GM19351 (cell line): ENCODE measurements around the gene ADARB1.

Source experiments
- ATAC-seq: cut with Tn5 transposase; IDR thresholded peaks from one replicate; pipeline ENCODE4 v1.9.1; 2021; ENCODE audit warnings: mild to moderate bottlenecking, moderate library complexity; ENCODE audit not compliant: unreplicated experiment

ADARB1 gene

DNA sequence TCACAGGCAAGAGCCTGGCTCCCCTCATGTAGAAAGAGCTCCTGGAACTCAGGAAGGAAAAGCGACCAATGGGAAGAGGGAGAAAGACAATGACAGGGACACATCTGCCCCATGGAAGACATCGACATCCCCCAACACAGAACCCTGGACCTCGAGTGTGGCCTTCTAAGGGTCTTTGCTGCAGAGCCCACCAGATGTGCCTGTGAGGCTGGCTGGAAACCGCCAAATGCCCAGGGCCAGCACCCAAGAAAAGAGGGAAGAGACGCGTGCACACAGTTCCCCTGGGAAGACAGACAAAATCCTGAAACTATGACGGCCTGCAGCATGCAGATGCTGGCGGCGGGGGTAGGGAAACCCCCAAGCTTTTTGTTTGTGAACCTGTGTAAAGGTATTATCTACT lies 36.4 kb upstream of the ADARB1 start:
- ATAC-seq: no peak

- ATAC-seq: no peak
Observed at GRCh38 chr21:45039317-45040156, 34.8 kb upstream of the ADARB1 start.

GRCh38 chr21:45040157-45040711 lies 34.1 kb upstream of the ADARB1 start:
- ATAC-seq: no peak

GRCh38 chr21:45040739-45041138 lies 33.6 kb upstream of the ADARB1 start:
- ATAC-seq: no peak

- no peak for ATAC-seq
Observed at GRCh38 chr21:45041351-45041805, 33.0 kb upstream of the ADARB1 start.

DNA sequence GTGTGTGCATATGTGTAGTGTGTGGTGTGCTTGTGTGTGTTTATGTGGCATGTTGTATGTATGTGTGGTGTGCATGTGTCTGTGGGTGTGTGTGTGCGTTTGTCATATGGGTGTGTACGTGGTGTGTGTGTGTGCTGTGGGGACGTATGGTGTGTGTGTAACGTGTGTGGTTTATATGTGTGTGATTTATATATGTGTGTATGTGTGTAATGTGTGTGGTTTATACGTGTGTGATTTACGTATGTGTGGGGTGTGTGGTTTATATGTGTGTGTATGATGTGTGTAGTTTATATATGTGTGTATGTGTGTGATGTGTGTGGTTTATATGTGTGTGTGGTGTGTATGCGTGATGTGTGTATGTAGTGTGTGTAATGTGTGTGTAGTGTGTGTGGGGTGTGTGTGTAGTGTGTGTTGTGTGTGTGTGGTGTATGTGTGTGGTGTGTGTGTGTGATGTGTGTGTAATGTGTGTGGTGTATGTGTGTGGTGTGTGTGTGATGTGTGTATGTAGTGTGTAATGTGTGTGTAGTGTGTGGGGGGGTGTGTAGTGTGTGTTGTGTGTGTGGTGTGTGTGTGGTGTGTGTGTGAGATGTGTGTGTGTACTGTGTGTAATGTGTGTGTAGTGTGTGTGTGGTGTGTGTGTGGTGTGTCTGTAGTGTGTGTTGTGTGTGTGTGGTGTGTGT lies 32.3 kb upstream of the ADARB1 start:
- ATAC-seq: no peak

DNA sequence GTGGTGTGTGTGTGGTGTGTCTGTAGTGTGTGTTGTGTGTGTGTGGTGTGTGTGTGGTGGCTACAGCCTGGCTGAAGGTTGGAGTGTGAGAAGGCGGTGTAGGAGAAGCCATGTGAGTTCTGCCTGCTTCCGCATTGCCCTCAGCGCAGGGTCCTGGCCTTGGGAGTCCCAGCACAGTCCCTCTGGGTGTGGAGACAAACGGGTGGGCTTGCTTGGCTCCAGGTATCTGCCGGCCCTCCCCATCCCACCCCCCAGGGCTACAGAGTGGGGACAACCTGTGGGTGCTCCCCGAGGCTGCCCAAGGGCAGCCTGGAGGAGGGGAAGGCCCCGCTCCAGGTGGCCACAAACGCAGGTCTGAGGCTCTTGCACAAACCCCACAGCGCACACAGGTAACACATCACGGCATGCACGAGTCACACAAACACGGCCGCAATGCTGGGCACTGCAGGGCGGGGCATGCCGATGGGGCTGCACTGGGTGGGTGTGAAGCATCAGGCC lies 31.7 kb upstream of the ADARB1 start:
- ATAC-seq: no peak

GRCh38 chr21:45043541-45044020 lies 30.8 kb upstream of the ADARB1 start:
- ATAC-seq: no peak

GRCh38 chr21:45045481-45045880 lies 28.9 kb upstream of the ADARB1 start:
- no peak for ATAC-seq

DNA sequence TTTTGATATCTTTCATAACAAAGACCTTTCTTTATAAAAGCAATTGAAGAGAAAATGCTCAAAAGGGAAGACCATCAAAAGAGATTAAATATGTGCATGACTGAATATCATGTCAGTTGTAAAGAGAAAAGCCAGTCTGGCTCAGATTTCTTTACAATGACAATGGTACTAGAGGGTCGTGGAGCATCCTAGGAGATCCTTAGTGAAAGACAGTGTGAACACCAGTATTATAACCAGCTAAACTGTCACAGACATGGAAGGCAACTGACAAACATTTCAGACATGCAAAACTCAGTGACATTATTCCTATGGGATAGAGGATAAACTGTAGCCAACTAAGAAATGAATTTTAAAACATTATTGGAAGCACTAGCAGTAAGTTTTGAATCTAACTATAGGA lies 27.1 kb upstream of the ADARB1 start:
- ATAC-seq: no peak

GRCh38 chr21:45048026-45048698 lies 26.2 kb upstream of the ADARB1 start:
- ATAC-seq: no peak

DNA sequence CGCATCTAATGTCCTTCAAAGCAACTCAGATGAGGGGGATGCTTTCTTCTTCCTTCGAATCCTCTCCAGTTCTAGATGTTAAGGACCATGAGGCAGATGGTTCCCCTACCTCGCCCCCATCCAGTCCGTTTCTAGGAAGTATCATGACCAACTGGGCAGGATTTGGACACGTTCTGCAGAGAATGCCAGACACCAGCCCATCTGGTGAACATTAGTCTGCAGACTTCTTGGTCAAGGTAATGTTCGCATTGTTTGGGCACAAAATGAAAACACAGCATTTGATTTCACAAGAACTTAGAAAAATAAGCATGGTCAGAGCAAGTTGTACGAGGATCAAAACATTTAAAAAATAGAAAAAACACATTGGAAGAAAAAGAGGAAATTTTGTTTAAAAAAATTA lies 25.4 kb upstream of the ADARB1 start:
- no peak for ATAC-seq

- no peak for ATAC-seq
Observed at GRCh38 chr21:45049714-45050344, 24.6 kb upstream of the ADARB1 start.

GRCh38 chr21:45050345-45050796 lies 24.0 kb upstream of the ADARB1 start:
- no peak for ATAC-seq

DNA sequence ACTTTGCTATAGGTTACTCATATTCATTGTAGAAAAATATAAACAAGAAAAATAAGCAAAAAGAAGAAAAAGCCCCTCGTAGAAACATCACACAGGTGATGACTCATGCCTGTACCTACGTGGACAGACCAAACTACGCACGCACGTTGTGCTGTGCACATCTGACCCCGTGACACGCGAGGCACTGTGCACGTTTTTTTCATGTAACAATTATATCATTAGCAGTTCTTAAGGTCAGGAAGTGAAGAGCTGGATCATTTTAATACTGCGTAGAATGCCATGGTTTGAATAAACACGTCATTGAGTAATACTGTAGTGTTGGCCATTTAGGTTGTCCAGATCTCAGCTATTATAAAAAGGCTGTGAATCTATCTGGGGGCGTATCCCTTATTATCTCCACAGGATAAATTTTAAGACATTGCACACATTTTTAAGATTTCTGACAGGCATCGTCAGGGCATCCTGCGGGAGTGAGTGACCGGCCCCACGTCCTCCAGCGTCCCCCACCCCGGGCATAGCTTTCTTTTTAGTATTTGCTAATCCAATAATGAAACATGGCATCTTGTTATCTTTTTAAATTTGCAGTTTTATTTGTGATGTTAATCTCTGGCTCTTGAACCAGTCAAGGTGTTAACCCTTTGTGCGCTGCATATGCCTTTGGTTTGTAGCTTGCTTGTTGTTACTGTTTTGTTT lies 23.4 kb upstream of the ADARB1 start:
- no peak for ATAC-seq

DNA sequence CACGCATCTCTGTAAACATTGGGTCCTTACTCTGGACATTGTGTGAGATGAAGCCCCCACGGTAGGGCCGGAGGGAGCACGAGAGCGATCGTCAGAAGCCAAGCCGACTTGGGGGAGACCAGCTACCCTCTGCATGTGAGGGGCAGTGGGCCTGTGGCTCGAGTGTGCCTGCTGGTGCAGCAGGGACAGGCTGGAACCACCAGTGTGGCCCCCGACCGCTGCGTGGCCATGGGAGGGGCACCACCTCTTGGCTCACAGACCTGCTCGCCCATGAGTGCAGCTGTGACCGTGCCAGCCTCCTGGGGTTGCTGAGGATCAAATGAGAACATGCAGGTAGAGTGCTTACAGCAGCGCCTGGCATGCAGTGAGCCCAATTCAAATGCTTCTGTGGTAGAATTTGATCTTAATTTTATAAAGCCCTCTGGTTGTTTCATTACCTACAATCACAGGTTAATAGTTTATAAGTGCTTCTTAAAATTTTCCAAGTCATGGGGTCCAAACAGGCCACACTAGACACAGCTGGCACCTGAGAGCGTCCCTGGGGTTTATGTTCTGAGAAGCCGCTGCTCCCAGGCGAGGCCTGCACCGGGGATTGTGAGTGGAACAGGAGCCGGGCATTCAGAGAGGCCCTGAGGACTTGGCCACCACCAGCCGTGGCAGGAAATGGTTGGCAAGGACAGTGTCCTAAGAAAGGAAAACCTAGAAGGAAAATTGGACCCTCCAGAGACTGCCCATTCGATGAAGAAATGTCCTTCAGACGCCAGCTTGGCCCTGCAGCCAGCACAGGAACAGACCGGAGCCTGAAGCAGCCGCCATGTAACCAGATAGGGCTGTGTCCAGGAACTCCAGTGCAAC lies 22.6 kb upstream of the ADARB1 start:
- ATAC-seq: no peak

DNA sequence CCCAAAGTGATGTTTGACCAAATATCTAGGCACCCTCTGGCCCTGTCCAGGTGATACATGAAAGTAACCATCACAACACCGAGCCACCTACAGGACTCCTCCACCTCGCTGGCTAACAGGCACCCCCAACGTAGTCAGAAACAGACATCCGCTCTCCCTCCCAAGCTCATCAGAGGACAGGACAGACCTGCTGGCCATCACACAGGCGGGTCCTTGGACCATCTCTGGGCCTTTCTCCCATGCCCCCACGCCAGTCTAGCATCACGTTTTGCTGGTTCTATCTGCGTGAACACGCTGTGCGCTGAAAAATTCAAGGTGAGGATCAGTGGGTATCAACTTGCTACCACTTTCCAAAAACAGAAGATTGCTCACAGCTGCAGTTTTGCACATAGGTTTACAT lies 21.4 kb upstream of the ADARB1 start:
- no peak for ATAC-seq

DNA sequence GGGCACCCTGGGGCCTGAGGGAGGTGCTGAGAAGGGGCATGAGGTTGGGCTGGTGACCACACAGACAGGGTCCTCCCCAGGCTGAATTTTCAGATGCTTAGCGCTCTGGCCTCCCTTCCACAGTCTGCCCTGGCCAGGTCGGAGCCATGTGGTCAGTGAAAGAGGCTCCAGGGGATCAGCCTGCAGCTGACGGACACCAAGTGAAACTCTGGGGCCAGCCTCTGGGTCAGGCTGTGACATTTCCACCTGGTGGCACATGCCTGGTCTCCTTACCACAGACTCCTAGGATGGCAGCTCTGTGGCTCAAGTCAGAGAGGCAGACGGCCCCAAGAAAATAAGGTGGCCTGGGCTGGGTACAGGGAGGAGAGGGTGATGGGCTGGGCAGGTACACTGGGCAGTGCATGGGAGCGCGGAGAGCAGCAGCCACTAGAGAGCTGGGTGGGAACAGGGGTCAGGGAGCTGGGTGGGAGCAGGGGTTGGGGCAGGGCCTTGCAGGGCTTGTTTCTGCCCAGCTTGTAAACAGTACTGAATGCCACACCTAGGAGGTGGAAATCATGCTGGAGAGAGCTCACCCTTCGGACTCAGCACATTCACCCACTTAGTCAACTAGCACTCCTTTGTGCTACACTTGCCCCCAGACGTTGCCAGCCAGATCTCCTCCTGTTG lies 20.7 kb upstream of the ADARB1 start:
- ATAC-seq: no peak
